Activated T-cell treated with anti-CD3 and anti-CD28 coated beads for 48 hours (primary cell): ENCODE measurements around the gene LAMA3.

ENCODE experiments used
- DNase-seq: peaks from one replicate; pipeline ENCODE4 v3.0.0-alpha.2; 2020; ENCODE audit warnings: low read depth

The LAMA3 gene

GRCh38 chr18:23972453-23972852 lies 283.2 kb downstream of the LAMA3 start:
- no peak for DNase-seq

- DNase-seq = no peak
These were observed 287.9 kb downstream of the LAMA3 start for GRCh38 chr18:23977103-23977502.

- no peak for DNase-seq
These were observed 288.6 kb downstream of the LAMA3 start for GRCh38 chr18:23977719-23978483.

GRCh38 chr18:23981369-23981980 lies 292.2 kb downstream of the LAMA3 start:
- no peak for DNase-seq

GRCh38 chr18:23982155-23983079 lies 293.2 kb downstream of the LAMA3 start:
- DNase-seq = no peak

- DNase-seq = no peak
These were observed 293.9 kb downstream of the LAMA3 start for GRCh38 chr18:23983112-23983511.

- DNase-seq = no peak
These were observed 297.5 kb downstream of the LAMA3 start for GRCh38 chr18:23986600-23987359.

- DNase-seq = no peak
These were observed 301.5 kb downstream of the LAMA3 start for GRCh38 chr18:23990474-23991410.

- no peak for DNase-seq
These were observed 303.1 kb downstream of the LAMA3 start for GRCh38 chr18:23992089-23992940.

GRCh38 chr18:23992941-23993280 lies 303.7 kb downstream of the LAMA3 start:
- DNase-seq = no peak

- no peak for DNase-seq
These were observed 305.2 kb downstream of the LAMA3 start for GRCh38 chr18:23994361-23994902.

GRCh38 chr18:23995180-23995579 lies 305.9 kb downstream of the LAMA3 start:
- DNase-seq = no peak

GRCh38 chr18:23998018-23998417 lies 308.8 kb downstream of the LAMA3 start:
- no peak for DNase-seq

GRCh38 chr18:23998820-23999219 lies 309.6 kb downstream of the LAMA3 start:
- no peak for DNase-seq

GRCh38 chr18:24000613-24001490 lies 311.6 kb downstream of the LAMA3 start:
- DNase-seq = no peak

- no peak for DNase-seq
These were observed 313.2 kb downstream of the LAMA3 start for GRCh38 chr18:24002479-24002878.

GRCh38 chr18:24003288-24003687 lies 314.0 kb downstream of the LAMA3 start:
- DNase-seq = no peak

- no peak for DNase-seq
These were observed 314.8 kb downstream of the LAMA3 start for GRCh38 chr18:24003903-24004640.
